Upper lobe of left lung (tissue), 6 donors: ENCODE data around the gene VIPAS39. TPM values are rescaled to one million over a fixed set of nuclear protein-coding genes. Genes with fewer than 3 reads are reported as not detected.

Source experiments
- ATAC-seq, 2 donors: fragments of 200-7000 bp; cut with Tn5 transposase; one replicate each; pipeline ENCODE4 v1.9.1; 2022; ENCODE audit warnings: mild to moderate bottlenecking in 2 of 2, moderate library complexity in 2 of 2; ENCODE audit not compliant: low FRiP score in 2 of 2
- DNase-seq, 2 donors: peaks; one replicate each; pipeline ENCODE4 v3.0.0-alpha.2; 2019 to 2020
- H3K27ac ChIP-seq, 4 donors: fragments of 200-600 bp; sonication (generic); one replicate each; pipeline ENCODE4 v1.5.1; 2016 to 2019
- H3K27me3 ChIP-seq, 4 donors: fragments of 200-600 bp; sonication (generic); one replicate each; pipeline ENCODE4 v1.5.1; 2017 to 2019
- H3K36me3 ChIP-seq, 4 donors: fragments of 200-600 bp; sonication (generic); one replicate each; pipeline ENCODE4 v1.5.1; 2016 to 2019
- H3K4me1 ChIP-seq, 4 donors: fragments of 200-600 bp; sonication (generic); one replicate each; pipeline ENCODE4 v1.5.1; 2018 to 2019
- H3K4me3 ChIP-seq, 4 donors: fragments of 200-600 bp; sonication (generic); one replicate each; pipeline ENCODE4 v1.5.1; 2017 to 2019; ENCODE audit warnings: mild to moderate bottlenecking in 2 of 4, moderate library complexity in 1 of 4
- H3K9me3 ChIP-seq, 4 donors: fragments of 200-600 bp; sonication (generic); one replicate each; pipeline ENCODE4 v1.5.1; 2018 to 2019
- EP300 ChIP-seq, 4 donors: sonication (generic); formaldehyde crosslinking; IDR thresholded peaks; one replicate each; pipeline ENCODE4 v1.5.1; 2017; ENCODE audit warnings: antibody characterized with exemption in 4 of 4, control low read depth in 2 of 4
- POLR2A ChIP-seq, 4 donors: fragments of 450-650 bp; IDR thresholded peaks; one replicate each; pipeline ENCODE4 v1.5.1; 2016 to 2017; ENCODE audit warnings: antibody characterized with exemption in 4 of 4, mild to moderate bottlenecking in 2 of 4
- POLR2AphosphoS5 ChIP-seq, 2 donors: sonication (generic); formaldehyde crosslinking; IDR thresholded peaks; one replicate each; pipeline ENCODE4 v1.5.1; 2017; ENCODE audit warnings: antibody characterized with exemption in 2 of 2
- WGBS, 2 donors: methylation state at CpG; one replicate each; pipeline ENCODE4 v1.1.5; 2017 to 2018; 5-methylcytosine and 5-hydroxymethylcytosine counted together
- total RNA-seq, 6 donors: library from RNA; depleted of rRNA in 4 of 6; stranded (reverse); fragments of >200 nt in 4 of 6; gene quantifications; one replicate each; pipeline versions ENCODE4 v1.1.0 to v1.2.1, GENCODE V29; 2016 to 2021
- TF ChIP-seq, protein P1 (sequence below), 6 experiments: fragments of 450-650 bp in 4 of 6; fragments of 200-600 bp in 2 of 6; sonication (generic) in 2 of 6; IDR thresholded peaks; one replicate each; pipeline ENCODE4 v1.5.1; 2016 to 2019; ENCODE audit warnings: antibody characterized with exemption in 6 of 6
- donor health status: DM: no; HTN: no; CAD: no; lungs with moderate emphysema.
- donor health status: DM: no; HTN: yes; CAD: no; lungs with severe emphysema.

VIPAS39 gene
- total RNA-seq, 6 donors from 2014 or later, result 7.1 to 19.2 (median 16.8) TPM

DNA sequence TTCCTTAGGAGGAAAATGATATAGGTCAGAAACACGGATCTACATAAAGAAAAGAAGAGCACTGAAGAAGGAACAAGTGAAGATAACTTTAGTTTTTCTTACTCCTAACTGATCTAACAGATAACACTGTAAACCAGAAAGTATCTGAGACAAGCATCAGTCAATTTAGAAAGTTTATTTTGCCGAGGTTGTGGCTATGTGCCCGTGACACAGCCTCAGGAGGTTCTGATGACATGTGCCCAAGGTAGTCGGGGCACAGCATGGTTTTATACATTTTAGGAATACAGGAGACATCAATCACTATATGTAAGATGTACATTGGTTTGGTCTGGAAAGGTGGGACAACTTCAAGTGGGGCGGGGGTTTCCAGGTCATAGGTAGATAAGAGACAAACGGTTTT, 57.2 kb downstream of the VIPAS39 start:
- H3K9me3 ChIP-seq, result no peaks in the 10 kb centered on the region
- TF ChIP-seq, protein P1, sequence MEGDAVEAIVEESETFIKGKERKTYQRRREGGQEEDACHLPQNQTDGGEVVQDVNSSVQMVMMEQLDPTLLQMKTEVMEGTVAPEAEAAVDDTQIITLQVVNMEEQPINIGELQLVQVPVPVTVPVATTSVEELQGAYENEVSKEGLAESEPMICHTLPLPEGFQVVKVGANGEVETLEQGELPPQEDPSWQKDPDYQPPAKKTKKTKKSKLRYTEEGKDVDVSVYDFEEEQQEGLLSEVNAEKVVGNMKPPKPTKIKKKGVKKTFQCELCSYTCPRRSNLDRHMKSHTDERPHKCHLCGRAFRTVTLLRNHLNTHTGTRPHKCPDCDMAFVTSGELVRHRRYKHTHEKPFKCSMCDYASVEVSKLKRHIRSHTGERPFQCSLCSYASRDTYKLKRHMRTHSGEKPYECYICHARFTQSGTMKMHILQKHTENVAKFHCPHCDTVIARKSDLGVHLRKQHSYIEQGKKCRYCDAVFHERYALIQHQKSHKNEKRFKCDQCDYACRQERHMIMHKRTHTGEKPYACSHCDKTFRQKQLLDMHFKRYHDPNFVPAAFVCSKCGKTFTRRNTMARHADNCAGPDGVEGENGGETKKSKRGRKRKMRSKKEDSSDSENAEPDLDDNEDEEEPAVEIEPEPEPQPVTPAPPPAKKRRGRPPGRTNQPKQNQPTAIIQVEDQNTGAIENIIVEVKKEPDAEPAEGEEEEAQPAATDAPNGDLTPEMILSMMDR (IDR thresholded peaks at IDR 0.05), result no peak
- TF ChIP-seq POLR2A (IDR thresholded peaks at IDR 0.05) (no peak), EP300 (IDR thresholded peaks at IDR 0.05) (no peak), POLR2AphosphoS5 (IDR thresholded peaks at IDR 0.05) (no peak)
- DNase-seq (no peak), ATAC-seq (no peak)
- 82 to 86% methylated on average over 6 of the region's 6 CpGs for WGBS, 2 donors
- H3K27me3 ChIP-seq, result no peaks in the 10 kb centered on the region
- H3K36me3 ChIP-seq, result no peaks in the 10 kb centered on the region
- H3K4me3 ChIP-seq, result no peak overlapping the region
- H3K27ac ChIP-seq, result no peak overlapping the region
- no peaks in the 10 kb centered on the region for H3K4me1 ChIP-seq

DNA sequence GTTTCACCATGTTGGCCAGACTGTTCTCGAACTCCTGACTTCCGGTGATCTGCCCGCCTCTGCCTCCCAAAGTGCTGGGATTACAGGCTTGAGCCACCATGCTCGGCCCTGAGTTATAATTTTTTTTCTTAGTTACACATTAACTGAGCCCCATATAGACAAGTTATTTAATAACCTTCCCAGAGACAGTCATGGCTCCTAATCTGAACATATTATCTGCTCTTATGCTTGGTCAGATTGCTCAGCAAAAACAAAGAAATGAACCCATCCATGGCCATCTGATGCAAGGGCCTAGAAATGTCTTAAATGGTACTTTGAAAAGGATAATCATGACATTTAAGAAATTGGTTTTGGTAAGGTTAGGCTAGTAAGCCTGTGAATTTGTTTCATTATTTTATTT, 67.2 kb downstream of the VIPAS39 start:
- Histone ChIP-seq H3K36me3 (no peaks in the 10 kb centered on the region), H3K9me3 (no peaks in the 10 kb centered on the region), H3K4me3 (no peak overlapping the region), H3K27ac (no peak overlapping the region), H3K27me3 (no peaks in the 10 kb centered on the region), H3K4me1 (no peaks in the 10 kb centered on the region)
- WGBS, 2 donors, result 89 to 93% methylated on average over 4 of the region's 4 CpGs
- no peak for TF ChIP-seq EP300 (IDR thresholded peaks at IDR 0.05)
- TF ChIP-seq POLR2A (IDR thresholded peaks at IDR 0.05), result no peak
- TF ChIP-seq POLR2AphosphoS5 (IDR thresholded peaks at IDR 0.05), result no peak
- TF ChIP-seq, protein P1 (IDR thresholded peaks at IDR 0.05), result no peak
- DNase-seq (no peak), ATAC-seq (no peak)

DNA sequence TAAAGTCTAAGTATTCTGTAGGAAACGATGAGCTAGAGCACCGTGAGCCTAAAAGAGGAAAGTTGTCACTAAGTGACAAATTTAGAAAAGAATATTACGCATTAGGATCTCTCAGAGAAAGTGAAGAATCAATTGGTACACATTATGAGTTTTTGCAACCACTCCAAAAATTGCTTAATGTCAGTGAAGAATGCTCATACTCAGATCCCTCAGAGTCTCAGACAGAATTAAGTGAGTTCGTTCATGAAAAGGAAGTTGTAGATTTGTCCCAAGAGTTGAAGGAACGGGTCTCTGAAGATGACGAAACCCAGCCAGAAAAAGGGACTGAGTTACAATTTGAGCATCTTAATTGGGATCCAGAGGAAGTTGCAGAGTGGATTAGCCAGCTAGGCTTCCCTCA, 78.7 kb downstream of the VIPAS39 start:
- Histone ChIP-seq H3K36me3 (no peaks in the 10 kb centered on the region), H3K9me3 (no peaks in the 10 kb centered on the region), H3K27me3 (no peaks in the 10 kb centered on the region), H3K27ac (no peak overlapping the region), H3K4me1 (peaks cover 13 to 20% (median 16%) of the 10 kb centered on the region in 4 donors), H3K4me3 (no peak overlapping the region)
- no peak for DNase-seq
- ATAC-seq, result no peak
- 74 to 78% methylated on average over 6 of the region's 6 CpGs for WGBS, 2 donors
- TF ChIP-seq, protein P1 (IDR thresholded peaks at IDR 0.05), result no peak
- TF ChIP-seq POLR2AphosphoS5 (IDR thresholded peaks at IDR 0.05), result no peak
- TF ChIP-seq EP300 (IDR thresholded peaks at IDR 0.05), result no peak
- no peak for TF ChIP-seq POLR2A (IDR thresholded peaks at IDR 0.05)

DNA sequence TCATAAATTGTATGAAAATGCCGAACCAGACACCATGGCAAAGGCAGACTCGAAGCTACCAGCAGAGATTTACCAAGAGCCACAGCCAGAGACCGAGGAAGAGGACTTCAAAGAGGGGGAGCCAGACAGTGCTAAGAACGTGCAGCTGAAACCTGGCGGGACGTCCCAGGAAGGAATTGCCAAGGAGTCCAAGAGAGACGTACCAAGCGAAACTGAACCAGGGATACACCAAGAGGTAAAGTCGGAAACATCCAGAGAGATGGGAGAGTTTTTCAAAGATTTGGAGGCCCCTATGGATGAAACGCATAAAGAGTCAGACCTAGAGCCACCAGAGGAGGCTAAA, 79.9 kb downstream of the VIPAS39 start:
- WGBS, 2 donors, result 15 to 19% methylated on average over 9 to 10 of the region's 10 CpGs
- Histone ChIP-seq H3K36me3 (no peaks in the 10 kb centered on the region), H3K4me3 (peak overlapping the region; percentile 70 to 96 (median 82)), H3K4me1 (peaks cover 13 to 20% (median 17%) of the 10 kb centered on the region in 4 donors), H3K9me3 (no peaks in the 10 kb centered on the region), H3K27me3 (no peaks in the 10 kb centered on the region), H3K27ac (peak overlapping the region in 3 of 4 donors; percentile 76 to 85 (median 80))
- ATAC-seq (peak; percentile 1 to 20), DNase-seq (no peak)
- TF ChIP-seq EP300 (IDR thresholded peaks at IDR 0.05) (no peak), POLR2AphosphoS5 (IDR thresholded peaks at IDR 0.05) (no peak), POLR2A (IDR thresholded peaks at IDR 0.05) (no peak)
- TF ChIP-seq, protein P1 (IDR thresholded peaks at IDR 0.05), result no peak

DNA sequence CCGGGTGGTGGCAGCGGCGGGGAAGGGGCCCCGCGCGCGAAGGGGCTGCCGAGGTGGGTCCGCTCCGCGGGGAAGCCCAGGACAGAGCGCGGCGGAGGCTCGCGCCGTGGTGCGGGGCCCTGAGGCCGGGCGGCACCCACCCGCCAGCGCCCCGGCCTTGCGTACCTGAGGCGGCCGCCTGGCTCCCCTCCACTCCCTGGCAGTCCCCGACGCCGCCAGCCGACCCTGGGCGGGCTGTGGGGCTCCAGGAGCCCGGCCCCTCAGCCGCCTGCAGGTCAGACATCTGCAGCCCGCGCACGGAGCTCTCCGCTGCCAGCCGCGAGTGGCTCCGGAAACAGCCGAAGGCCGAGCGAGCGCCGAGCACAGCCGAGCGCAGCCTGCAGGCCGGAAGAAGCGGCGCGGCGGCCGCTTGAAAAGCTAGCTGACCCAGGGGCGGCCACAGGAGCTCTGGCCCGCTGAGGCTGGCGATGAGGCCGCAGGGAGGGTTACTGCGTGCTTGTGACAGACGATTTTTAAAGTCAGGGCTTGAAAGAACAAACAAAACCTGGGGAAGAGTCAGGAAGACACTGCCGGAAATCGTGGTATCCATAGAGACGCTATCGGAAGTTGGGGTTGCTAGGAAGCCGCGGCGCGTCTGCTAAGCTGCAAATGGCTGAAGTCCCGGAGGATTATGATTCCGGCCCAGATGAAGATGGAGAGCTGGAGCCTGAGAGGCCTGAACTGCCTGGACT, 80.5 kb downstream of the VIPAS39 start, which contains the start of the genes SAMD15 and TMED8:
SAMD15 (plus strand) TSS at position 609 of the 731 bp plus-strand sequence; CDS start at position 649, 40 bp downstream.
TMED8 (minus strand) TSS at position 324 of the 731 bp plus-strand sequence; CDS start at position 283, 41 bp downstream.
- WGBS, 2 donors, result 0% methylated on average over 29 to 49 of the region's 69 CpGs

More for the DNA sequence above, 80.5 kb downstream of the VIPAS39 start, which contains the start of the genes SAMD15 and TMED8:
- Histone ChIP-seq H3K4me3 (peak within 1 kb of the TSS; percentile 70 to 96 (median 82)), H3K36me3 (no peaks in the 10 kb centered on the region), H3K4me1 (peaks cover 16 to 22% (median 18%) of the 10 kb centered on the region in 4 donors), H3K9me3 (no peaks in the 10 kb centered on the region), H3K27me3 (no peaks in the 10 kb centered on the region), H3K27ac (peak within 1 kb of the TSS; percentile 76 to 92 (median 82))
- DNase-seq (peak; percentile 88 to 97), ATAC-seq (peak; percentile 95 to 99)
- no peak for TF ChIP-seq EP300 (IDR thresholded peaks at IDR 0.05)
- TF ChIP-seq, protein P1 (IDR thresholded peaks at IDR 0.05), result peak in 4 of 6 experiments; percentile 21 to 56 (median 51)
- peak in 2 of 4 donors; percentile 47 to 71 for TF ChIP-seq POLR2A (IDR thresholded peaks at IDR 0.05)
- TF ChIP-seq POLR2AphosphoS5 (IDR thresholded peaks at IDR 0.05), result peak in 1 of 2 donors; percentile 31
